Measurements from ENCODE around the gene NRDC. TPM values are rescaled to one million over a fixed set of nuclear protein-coding genes. Genes with fewer than 3 reads are reported as not detected.
"Not testable (repeated sequence)": the region's sequence is repeated elsewhere in the genome, so short reads cannot be mapped to it uniquely, and the experiment has no call there.

NRDC gene
- polyA plus RNA-seq, 4 donors: 55.7 to 90.7 (median 79.3) TPM

GRCh38 chr1:51902456-51902855, 23.9 kb upstream of the NRDC start:
- DNase-seq: no peak
- Histone ChIP-seq H3K27ac (ENCODE audit: low read depth in 1 of 3, low read length in 2 of 3) (no peak overlapping the region), H3K27me3 (ENCODE audit: control insufficient read depth in 3 of 3, insufficient read depth in 3 of 3, low read length in 3 of 3) (peaks cover 0 to 9% (median 5%) of the 10 kb centered on the region in 3 donors), H3K4me3 (ENCODE audit: low read depth in 1 of 3, low read length in 3 of 3) (no peak overlapping the region), H3K4me1 (ENCODE audit: control insufficient read depth in 3 of 3, insufficient read depth in 2 of 3, low read depth in 1 of 3, low read length in 2 of 3) (no peaks in the 10 kb centered on the region), H3K9me3 (ENCODE audit: control insufficient read depth in 2 of 2, insufficient read depth in 1 of 2, low read depth in 1 of 2, low read length in 1 of 2) (no peaks in the 10 kb centered on the region), H3K36me3 (ENCODE audit: control insufficient read depth in 3 of 3, insufficient read depth in 2 of 3, low read depth in 1 of 3, low read length in 3 of 3) (no peaks in the 10 kb centered on the region)
- WGBS, 3 donors: 76 to 85% (median 80%) methylated on average over 5 of the region's 5 CpGs
- no peak for FAIRE-seq

- Histone ChIP-seq H3K9me3 (ENCODE audit: control insufficient read depth in 2 of 2, insufficient read depth in 1 of 2, low read depth in 1 of 2, low read length in 1 of 2) (no peaks in the 10 kb centered on the region), H3K27ac (ENCODE audit: low read depth in 1 of 3, low read length in 2 of 3) (no peak overlapping the region), H3K27me3 (ENCODE audit: control insufficient read depth in 3 of 3, insufficient read depth in 3 of 3, low read length in 3 of 3) (peaks cover 0 to 9% (median 6%) of the 10 kb centered on the region in 3 donors), H3K4me1 (ENCODE audit: control insufficient read depth in 3 of 3, insufficient read depth in 2 of 3, low read depth in 1 of 3, low read length in 2 of 3) (no peaks in the 10 kb centered on the region), H3K36me3 (ENCODE audit: control insufficient read depth in 3 of 3, insufficient read depth in 2 of 3, low read depth in 1 of 3, low read length in 3 of 3) (no peaks in the 10 kb centered on the region), H3K4me3 (ENCODE audit: low read depth in 1 of 3, low read length in 3 of 3) (no peak overlapping the region)
- DNase-seq: no peak
- 82 to 95% (median 93%) methylated on average over 4 of the region's 4 CpGs for WGBS, 3 donors
- FAIRE-seq: no peak
Measured at GRCh38 chr1:51901151-51901550, 22.6 kb upstream of the NRDC start.

DNA sequence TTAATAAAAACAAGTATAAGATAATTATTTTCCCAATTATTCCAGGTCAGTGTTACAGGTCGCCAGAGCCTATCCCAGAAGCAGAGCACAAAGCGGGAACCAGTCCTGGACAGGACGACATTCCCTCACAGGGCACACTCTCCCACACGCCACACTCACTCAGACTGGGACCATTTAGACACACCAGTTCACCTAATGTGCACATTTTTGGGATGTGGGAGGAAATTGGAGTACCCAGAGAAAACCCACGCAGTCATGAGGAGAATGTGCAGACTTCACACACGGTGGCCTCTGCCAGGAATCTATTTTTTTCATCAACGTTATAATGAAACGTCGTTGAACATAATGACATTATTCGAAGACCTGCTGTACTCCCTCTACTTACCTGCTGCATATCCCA, 20.5 kb upstream of the NRDC start:
- no peaks in the 10 kb centered on the region for H3K9me3 ChIP-seq (ENCODE audit: control insufficient read depth in 2 of 2, insufficient read depth in 1 of 2, low read depth in 1 of 2, low read length in 1 of 2)
- DNase-seq (no peak), FAIRE-seq (no peak)
- no peaks in the 10 kb centered on the region for H3K4me1 ChIP-seq (ENCODE audit: control insufficient read depth in 3 of 3, insufficient read depth in 2 of 3, low read depth in 1 of 3, low read length in 2 of 3)
- no peak overlapping the region for H3K27ac ChIP-seq (ENCODE audit: low read depth in 1 of 3, low read length in 2 of 3)
- peaks cover 0 to 9% (median 8%) of the 10 kb centered on the region in 3 donors for H3K27me3 ChIP-seq (ENCODE audit: control insufficient read depth in 3 of 3, insufficient read depth in 3 of 3, low read length in 3 of 3)
- 73 to 79% (median 78%) methylated on average over 10 of the region's 10 CpGs for WGBS, 3 donors
- no peaks in the 10 kb centered on the region for H3K36me3 ChIP-seq (ENCODE audit: control insufficient read depth in 3 of 3, insufficient read depth in 2 of 3, low read depth in 1 of 3, low read length in 3 of 3)
- H3K4me3 ChIP-seq (ENCODE audit: low read depth in 1 of 3, low read length in 3 of 3): no peak overlapping the region

DNA sequence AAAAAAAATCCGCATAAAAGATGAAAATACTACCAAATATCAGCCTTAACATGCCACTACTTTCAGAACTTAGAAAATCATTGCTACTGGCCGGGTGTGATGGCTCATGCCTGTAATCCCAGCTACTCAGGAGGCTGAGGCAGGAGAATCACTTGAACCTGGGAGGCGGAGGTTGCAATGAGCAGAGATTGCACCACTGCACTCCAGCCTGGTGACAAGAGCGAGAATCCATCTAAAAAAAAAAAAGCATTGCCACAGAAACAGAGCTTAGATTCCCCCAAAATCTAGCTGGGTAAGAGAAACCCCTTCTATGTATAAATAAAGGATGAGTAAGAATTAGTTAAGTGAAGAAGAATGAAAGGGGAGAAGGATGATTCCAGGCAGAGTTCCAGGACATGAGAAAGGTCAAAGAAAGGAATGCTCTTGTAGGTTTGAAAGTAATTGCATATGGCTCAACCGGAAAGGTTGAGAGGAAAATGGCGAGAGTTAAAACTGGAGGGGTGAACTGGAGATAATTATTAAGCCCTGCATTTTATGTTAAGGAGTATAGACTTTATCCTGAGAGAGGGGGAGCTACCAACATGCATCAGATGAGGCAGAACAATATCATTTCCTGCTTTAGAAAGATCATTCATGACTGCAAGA, 19.7 kb upstream of the NRDC start:
- FAIRE-seq: no peak
- 67 to 73% (median 70%) methylated on average over 6 of the region's 6 CpGs for WGBS, 3 donors
- no peak for DNase-seq
- Histone ChIP-seq H3K36me3 (ENCODE audit: control insufficient read depth in 3 of 3, insufficient read depth in 2 of 3, low read depth in 1 of 3, low read length in 3 of 3) (no peaks in the 10 kb centered on the region), H3K27ac (ENCODE audit: low read depth in 1 of 3, low read length in 2 of 3) (no peak overlapping the region), H3K4me3 (ENCODE audit: low read depth in 1 of 3, low read length in 3 of 3) (no peak overlapping the region), H3K9me3 (ENCODE audit: control insufficient read depth in 2 of 2, insufficient read depth in 1 of 2, low read depth in 1 of 2, low read length in 1 of 2) (no peaks in the 10 kb centered on the region), H3K4me1 (ENCODE audit: control insufficient read depth in 3 of 3, insufficient read depth in 2 of 3, low read depth in 1 of 3, low read length in 2 of 3) (no peaks in the 10 kb centered on the region), H3K27me3 (ENCODE audit: control insufficient read depth in 3 of 3, insufficient read depth in 3 of 3, low read length in 3 of 3) (peaks cover 0 to 8% (median 6%) of the 10 kb centered on the region in 3 donors)

GRCh38 chr1:51897699-51898031, 19.1 kb upstream of the NRDC start:
- H3K9me3 ChIP-seq (ENCODE audit: control insufficient read depth in 2 of 2, insufficient read depth in 1 of 2, low read depth in 1 of 2, low read length in 1 of 2): no peaks in the 10 kb centered on the region
- FAIRE-seq (no peak), DNase-seq (no peak)
- no peaks in the 10 kb centered on the region for H3K4me1 ChIP-seq (ENCODE audit: control insufficient read depth in 3 of 3, insufficient read depth in 2 of 3, low read depth in 1 of 3, low read length in 2 of 3)
- no peak overlapping the region for H3K4me3 ChIP-seq (ENCODE audit: low read depth in 1 of 3, low read length in 3 of 3)
- peaks cover 0 to 8% (median 5%) of the 10 kb centered on the region in 3 donors for H3K27me3 ChIP-seq (ENCODE audit: control insufficient read depth in 3 of 3, insufficient read depth in 3 of 3, low read length in 3 of 3)
- no peak overlapping the region for H3K27ac ChIP-seq (ENCODE audit: low read depth in 1 of 3, low read length in 2 of 3)
- H3K36me3 ChIP-seq (ENCODE audit: control insufficient read depth in 3 of 3, insufficient read depth in 2 of 3, low read depth in 1 of 3, low read length in 3 of 3): no peaks in the 10 kb centered on the region

DNA sequence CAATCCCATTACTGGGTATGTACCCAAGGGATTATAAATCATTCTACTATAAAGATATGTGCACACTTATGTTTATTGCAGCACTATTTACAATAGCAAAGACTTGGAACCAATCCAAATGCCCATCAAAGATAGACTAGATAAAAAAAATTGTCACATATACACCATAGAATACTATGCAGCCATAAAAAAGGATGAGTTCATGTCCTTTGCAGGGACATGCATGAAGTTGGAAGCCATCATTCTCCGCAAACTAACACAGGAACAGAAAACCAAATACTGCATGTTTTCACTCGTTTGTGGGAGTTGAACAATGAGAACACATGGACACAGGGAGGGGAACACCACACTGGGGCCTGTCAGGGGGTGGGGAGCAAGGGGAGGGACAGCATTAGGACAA, 16.2 kb upstream of the NRDC start:
- H3K27ac ChIP-seq (ENCODE audit: low read depth in 1 of 3, low read length in 2 of 3); FAIRE-seq; H3K9me3 ChIP-seq (ENCODE audit: control insufficient read depth in 2 of 2, insufficient read depth in 1 of 2, low read depth in 1 of 2, low read length in 1 of 2); H3K36me3 ChIP-seq (ENCODE audit: control insufficient read depth in 3 of 3, insufficient read depth in 2 of 3, low read depth in 1 of 3, low read length in 3 of 3); H3K4me1 ChIP-seq (ENCODE audit: control insufficient read depth in 3 of 3, insufficient read depth in 2 of 3, low read depth in 1 of 3, low read length in 2 of 3); H3K4me3 ChIP-seq (ENCODE audit: low read depth in 1 of 3, low read length in 3 of 3); DNase-seq: not testable (repeated sequence)
- H3K27me3 ChIP-seq (ENCODE audit: control insufficient read depth in 3 of 3, insufficient read depth in 3 of 3, low read length in 3 of 3): peaks cover 0 to 10% (median 6%) of the 10 kb centered on the region in 3 donors
- WGBS, 3 donors: 63 to 72% (median 70%) methylated on average over 2 of the region's 2 CpGs

GRCh38 chr1:51878308-51878615, 265 bp downstream of the NRDC start:
- WGBS, 3 donors: 0 to 1% (median 0%) methylated on average over 16 to 17 of the region's 17 CpGs
- FAIRE-seq (no peak), DNase-seq (no peak)

DNA sequence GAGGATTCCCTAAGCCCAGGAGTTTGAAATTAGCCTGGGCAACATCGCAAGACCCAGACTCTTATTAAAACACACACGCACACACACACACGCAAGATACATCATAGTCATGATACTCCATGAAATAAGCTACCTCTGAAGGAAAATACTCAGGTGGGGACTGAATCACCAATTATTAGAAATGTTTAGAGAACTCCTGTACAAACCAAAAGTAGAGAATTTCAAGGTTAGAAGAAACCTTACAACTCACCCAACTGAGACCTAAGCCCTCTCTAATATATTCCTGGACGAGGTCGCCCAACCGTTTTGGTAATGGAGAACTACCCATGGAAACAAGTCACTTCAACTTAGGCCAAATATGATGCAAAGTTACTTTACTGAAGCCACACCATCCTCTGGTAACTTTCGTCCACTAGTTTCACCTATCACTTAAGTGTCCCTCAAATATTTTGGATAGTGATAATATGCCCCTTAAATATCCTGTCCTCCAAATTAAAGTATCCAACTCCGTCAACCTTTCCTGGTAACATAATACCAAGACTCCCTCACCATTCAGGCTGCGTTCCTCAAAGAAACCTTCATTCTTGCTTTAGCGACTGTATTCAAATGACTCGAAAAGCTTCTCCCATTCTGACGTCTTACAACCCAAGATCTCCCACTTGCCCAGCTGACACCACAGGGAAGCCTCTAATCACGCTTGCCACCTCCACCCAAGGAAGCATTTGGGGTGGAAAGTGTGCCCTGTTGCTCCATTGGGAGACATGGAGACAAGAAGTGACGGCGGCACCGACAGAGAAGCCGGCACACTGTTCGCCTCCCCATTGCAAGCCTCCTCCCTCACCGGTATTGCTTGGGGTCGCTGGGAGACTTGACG, 856 bp downstream of the NRDC start:
- 10 to 13% (median 11%) methylated on average over 21 of the region's 21 CpGs for WGBS, 3 donors

More at GRCh38 chr1:51878308-51878615, 265 bp downstream of the NRDC start:
- Histone ChIP-seq H3K4me1 (ENCODE audit: control insufficient read depth in 3 of 3, insufficient read depth in 2 of 3, low read depth in 1 of 3, low read length in 2 of 3) (peaks cover 8 to 26% (median 9%) of the 10 kb centered on the region in 3 donors), H3K27me3 (ENCODE audit: control insufficient read depth in 3 of 3, insufficient read depth in 3 of 3, low read length in 3 of 3) (no peaks in the 10 kb centered on the region), H3K36me3 (ENCODE audit: control insufficient read depth in 3 of 3, insufficient read depth in 2 of 3, low read depth in 1 of 3, low read length in 3 of 3) (peaks cover 0 to 11% (median 0%) of the 10 kb centered on the region in 3 donors), H3K9me3 (ENCODE audit: control insufficient read depth in 2 of 2, insufficient read depth in 1 of 2, low read depth in 1 of 2, low read length in 1 of 2) (no peaks in the 10 kb centered on the region), H3K4me3 (ENCODE audit: low read depth in 1 of 3, low read length in 3 of 3) (peak overlapping the region; percentile 71 to 78 (median 74)), H3K27ac (ENCODE audit: low read depth in 1 of 3, low read length in 2 of 3) (peak overlapping the region; percentile 92 to 99 (median 97))

More for the DNA sequence above, 856 bp downstream of the NRDC start:
- H3K4me1 ChIP-seq (ENCODE audit: control insufficient read depth in 3 of 3, insufficient read depth in 2 of 3, low read depth in 1 of 3, low read length in 2 of 3): peaks cover 8 to 26% (median 9%) of the 10 kb centered on the region in 3 donors
- H3K27ac ChIP-seq (ENCODE audit: low read depth in 1 of 3, low read length in 2 of 3): peak overlapping the region; percentile 92 to 99 (median 97)
- peaks cover 0 to 11% (median 0%) of the 10 kb centered on the region in 3 donors for H3K36me3 ChIP-seq (ENCODE audit: control insufficient read depth in 3 of 3, insufficient read depth in 2 of 3, low read depth in 1 of 3, low read length in 3 of 3)
- DNase-seq: peak; percentile 37 to 71
- no peak for FAIRE-seq
- peak overlapping the region; percentile 71 to 78 (median 74) for H3K4me3 ChIP-seq (ENCODE audit: low read depth in 1 of 3, low read length in 3 of 3)
- no peaks in the 10 kb centered on the region for H3K27me3 ChIP-seq (ENCODE audit: control insufficient read depth in 3 of 3, insufficient read depth in 3 of 3, low read length in 3 of 3)
- no peaks in the 10 kb centered on the region for H3K9me3 ChIP-seq (ENCODE audit: control insufficient read depth in 2 of 2, insufficient read depth in 1 of 2, low read depth in 1 of 2, low read length in 1 of 2)
